ENCODE results near the gene TRERF1. TPM values are rescaled to one million over a fixed set of nuclear protein-coding genes. Genes with fewer than 3 reads are reported as not detected.

The TRERF1 gene
- polyA plus RNA-seq, 3 donors = 0.58 to 10.0 (median 2.0) TPM

GRCh38 chr6:42254505-42254904 lies 197.2 kb downstream of the TRERF1 start:
- H3K4me1 ChIP-seq (ENCODE audit: control insufficient read depth in 1 of 2, insufficient read depth in 2 of 2, low read length in 2 of 2) = no peaks in the 10 kb centered on the region
- no peak overlapping the region for H3K4me3 Mint-ChIP-seq

GRCh38 chr6:42251911-42252637 lies 199.7 kb downstream of the TRERF1 start:
- Mint-ChIP-seq H3K9me3 (no peaks in the 10 kb centered on the region), H3K36me3 (peaks cover 79 to 96% of the 10 kb centered on the region in 2 donors), H3K4me1 (peaks cover 10% of the 10 kb centered on the region), H3K27me3 (ENCODE audit: low read depth in 3 of 3) (peaks cover 0 to 1% (median 1%) of the 10 kb centered on the region in 3 donors), H3K4me3 (no peak overlapping the region), H3K27ac (peak overlapping the region in 3 of 7 donors; percentile 5 to 78 (median 61))
- intact Hi-C loops (cut with micrococcal nuclease) = no loop called here
- Histone ChIP-seq H2AFZ (ENCODE audit: insufficient read depth, low read depth, low read length, poor library complexity, severe bottlenecking) (no peak overlapping the region), H3K27ac (ENCODE audit: low read depth in 1 of 2, low read length in 2 of 2) (peak overlapping the region in 1 of 2 donors; percentile 26), H3K9me3 (replicated peaks in 1 of 2; ENCODE audit: control insufficient read depth in 1 of 2, insufficient read depth in 1 of 2, low read length in 2 of 2) (no peaks in the 10 kb centered on the region), H3K4me1 (ENCODE audit: control insufficient read depth in 1 of 2, insufficient read depth in 2 of 2, low read length in 2 of 2) (no peaks in the 10 kb centered on the region), H3K4me2 (replicated peaks; ENCODE audit: extremely low read depth, low read length, poor library complexity, severe bottlenecking) (no peak overlapping the region), H3K9ac (ENCODE audit: insufficient read depth, low read length, poor library complexity, severe bottlenecking) (peak overlapping the region; percentile 2), H3K79me2 (ENCODE audit: insufficient read depth, low read length) (no peaks in the 10 kb centered on the region), H3K4me3 (replicated peaks in 1 of 3; ENCODE audit: low read depth in 2 of 3, low read length in 3 of 3) (no peak overlapping the region), H3K27me3 (ENCODE audit: control insufficient read depth in 2 of 2, insufficient read depth in 2 of 2, low read length in 2 of 2) (no peaks in the 10 kb centered on the region), H4K20me1 (ENCODE audit: insufficient read depth, low read length) (no peaks in the 10 kb centered on the region), H3K36me3 (replicated peaks in 1 of 2; ENCODE audit: control insufficient read depth in 1 of 2, insufficient read depth in 2 of 2, low read length in 2 of 2) (peaks cover 78 to 97% of the 10 kb centered on the region in 2 donors)
- 28% methylated on average over 3 of the region's 9 CpGs for WGBS (ENCODE audit: insufficient coverage)
- DNase-seq = no peak
- TF ChIP-seq CTCF (IDR thresholded peaks at IDR 0.05) = no peak

More at GRCh38 chr6:42254505-42254904, 197.2 kb downstream of the TRERF1 start:
- Histone ChIP-seq H2AFZ (ENCODE audit: insufficient read depth, low read depth, low read length, poor library complexity, severe bottlenecking) (no peak overlapping the region), H3K79me2 (ENCODE audit: insufficient read depth, low read length) (no peaks in the 10 kb centered on the region), H3K27me3 (ENCODE audit: control insufficient read depth in 2 of 2, insufficient read depth in 2 of 2, low read length in 2 of 2) (no peaks in the 10 kb centered on the region), H3K9me3 (replicated peaks in 1 of 2; ENCODE audit: control insufficient read depth in 1 of 2, insufficient read depth in 1 of 2, low read length in 2 of 2) (no peaks in the 10 kb centered on the region), H3K36me3 (replicated peaks in 1 of 2; ENCODE audit: control insufficient read depth in 1 of 2, insufficient read depth in 2 of 2, low read length in 2 of 2) (peaks cover 81 to 97% of the 10 kb centered on the region in 2 donors), H4K20me1 (ENCODE audit: insufficient read depth, low read length) (no peaks in the 10 kb centered on the region), H3K27ac (ENCODE audit: low read depth in 1 of 2, low read length in 2 of 2) (no peak overlapping the region), H3K4me2 (replicated peaks; ENCODE audit: extremely low read depth, low read length, poor library complexity, severe bottlenecking) (no peak overlapping the region), H3K9ac (ENCODE audit: insufficient read depth, low read length, poor library complexity, severe bottlenecking) (no peak overlapping the region), H3K4me3 (replicated peaks in 1 of 3; ENCODE audit: low read depth in 2 of 3, low read length in 3 of 3) (no peak overlapping the region)
- Mint-ChIP-seq H3K4me1 (peaks cover 7% of the 10 kb centered on the region), H3K27me3 (ENCODE audit: low read depth in 3 of 3) (peaks cover 0 to 1% (median 1%) of the 10 kb centered on the region in 3 donors), H3K9me3 (no peaks in the 10 kb centered on the region), H3K36me3 (peaks cover 83 to 96% of the 10 kb centered on the region in 2 donors), H3K27ac (no peak overlapping the region)
- intact Hi-C loops (cut with micrococcal nuclease) = no loop called here
- WGBS (ENCODE audit: insufficient coverage) = 99% methylated on average over 9 of the region's 9 CpGs
- no peak for DNase-seq
- TF ChIP-seq CTCF (IDR thresholded peaks at IDR 0.05) = no peak
